Activated CD4-positive, alpha-beta T cell treated with anti-CD3 and anti-CD28 coated beads for 24 hours (primary cell): Measurements from ENCODE around the gene HOGA1.

ENCODE experiments used
- DNase-seq, 2 donors: peaks; one replicate each; pipeline ENCODE4 v3.0.0-alpha.2; 2020; ENCODE audit warnings: low read depth in 2 of 2

The HOGA1 gene

GRCh38 chr10:97584060-97584797, at the start of gene HOGA1:
Gene HOGA1, plus strand, starts transcription at chr10:97584389. Its CDS starts 315 bp downstream, at chr10:97584704.
- no peak for DNase-seq

DNA sequence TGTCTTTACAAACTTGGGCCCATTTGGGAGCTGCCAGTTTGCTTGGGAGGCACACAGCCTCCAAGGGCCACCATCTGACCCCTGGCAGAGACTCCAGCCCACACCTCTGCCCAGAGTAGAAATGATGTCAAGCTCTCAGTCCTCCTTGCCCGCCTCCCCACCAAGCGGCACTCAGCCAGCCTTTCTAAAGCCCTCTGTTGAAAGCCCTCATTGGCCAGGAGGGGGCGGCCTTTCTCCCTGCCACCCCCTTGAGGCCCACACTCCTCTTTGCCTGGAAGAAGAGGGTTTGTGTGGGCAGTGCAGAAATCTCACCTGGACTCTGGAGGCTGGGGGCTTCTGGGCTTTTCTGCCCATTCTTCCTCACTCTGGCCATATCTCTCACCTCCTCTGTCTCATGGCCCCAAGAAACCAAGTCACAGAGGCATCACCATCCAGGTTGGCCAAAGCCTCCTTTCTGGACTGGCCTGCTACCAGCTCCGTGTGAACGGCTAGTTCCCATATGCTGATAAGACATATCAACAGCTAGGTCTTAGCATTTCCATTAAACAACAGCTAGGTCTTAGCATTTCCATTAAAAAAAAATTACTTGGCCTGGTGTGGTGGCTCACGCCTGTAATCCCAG, 49.3 kb upstream of the HOGA1 start:
- peak in 1 of 2 donors; percentile 37 for DNase-seq

DNA sequence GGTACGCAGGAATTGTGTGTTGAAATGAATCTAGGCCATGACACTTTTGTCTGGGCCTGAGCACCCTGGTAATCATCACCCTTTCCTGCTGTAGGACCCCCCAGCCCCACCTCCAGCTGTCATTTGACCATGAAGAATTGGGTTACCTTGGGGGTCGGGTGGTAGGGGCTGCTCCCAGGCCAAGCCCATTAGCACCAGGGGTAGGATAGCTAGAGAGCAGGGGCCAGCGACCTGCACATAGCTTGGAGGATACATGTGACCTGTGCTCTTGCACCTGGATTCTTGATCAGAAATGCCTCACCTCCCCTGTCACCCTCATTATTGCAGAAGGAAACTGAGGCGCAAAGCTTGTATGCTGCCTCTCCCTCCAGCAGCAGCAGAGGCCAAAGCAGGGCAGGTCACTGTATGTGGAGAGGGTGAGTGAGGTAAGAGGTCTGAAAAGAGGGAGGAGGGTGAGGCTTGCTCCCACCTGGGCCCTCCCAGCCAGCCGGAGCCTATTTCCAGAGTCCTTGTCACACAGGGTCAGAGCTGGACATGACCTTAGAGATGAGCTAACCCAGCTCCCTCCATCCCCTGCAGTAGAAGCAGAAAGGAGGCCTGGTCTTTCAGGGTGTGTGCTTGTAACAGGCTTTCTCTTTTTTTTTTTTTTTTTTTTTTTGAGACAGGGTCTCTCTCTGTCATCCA, 46.9 kb upstream of the HOGA1 start:
- DNase-seq: no peak

- DNase-seq: no peak
Observed at GRCh38 chr10:97538411-97538810, 45.8 kb upstream of the HOGA1 start.

GRCh38 chr10:97538839-97539238, 45.4 kb upstream of the HOGA1 start:
- no peak for DNase-seq

GRCh38 chr10:97539523-97540200, 44.5 kb upstream of the HOGA1 start:
- no peak for DNase-seq

DNA sequence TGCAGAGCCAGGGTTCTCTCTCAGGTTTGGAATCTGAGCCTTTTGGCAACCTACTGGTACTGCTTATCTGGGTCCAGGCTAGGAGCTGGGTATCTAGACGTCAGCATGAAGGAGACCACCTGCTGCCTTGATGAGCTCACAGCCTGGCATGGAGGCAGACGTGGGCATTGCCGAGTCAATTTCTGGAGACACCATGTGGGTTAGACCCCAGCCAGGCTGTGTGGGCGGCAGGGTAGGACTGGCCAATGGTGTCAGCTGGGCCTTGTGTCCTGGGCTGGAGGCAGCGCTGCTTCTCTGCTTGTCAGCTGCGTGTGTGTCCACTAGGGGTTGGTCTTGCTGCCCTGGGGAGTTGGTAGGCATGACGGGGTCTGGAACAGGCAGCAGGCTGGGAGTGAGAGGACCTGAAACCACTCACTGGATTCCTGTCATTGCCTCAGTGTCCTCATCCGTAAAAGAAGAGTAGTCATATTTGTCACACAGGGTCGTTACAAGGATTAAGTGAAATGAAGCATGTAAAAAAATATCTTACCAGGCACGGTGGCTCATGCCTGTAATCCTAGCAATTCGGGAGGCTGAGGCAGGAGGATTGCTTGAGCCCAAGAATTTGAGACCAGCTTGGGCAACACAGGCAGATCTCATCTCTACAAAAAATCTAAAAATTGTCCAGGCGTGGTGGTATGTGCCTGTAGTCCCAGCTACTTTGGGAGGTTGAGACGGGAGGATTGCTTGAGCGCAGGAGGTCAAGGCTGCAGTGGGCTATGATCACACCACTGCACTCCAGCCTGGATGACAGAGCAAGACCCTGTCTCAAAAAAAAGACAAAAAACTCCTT, 43.3 kb upstream of the HOGA1 start:
- no peak for DNase-seq

- DNase-seq: peak; percentile 26 to 27
Observed at GRCh38 chr10:97542169-97543024, 41.8 kb upstream of the HOGA1 start.

GRCh38 chr10:97543025-97543546, 41.1 kb upstream of the HOGA1 start:
- peak; percentile 28 to 46 for DNase-seq

- DNase-seq: no peak
Observed at GRCh38 chr10:97546456-97547270, 37.5 kb upstream of the HOGA1 start.

DNA sequence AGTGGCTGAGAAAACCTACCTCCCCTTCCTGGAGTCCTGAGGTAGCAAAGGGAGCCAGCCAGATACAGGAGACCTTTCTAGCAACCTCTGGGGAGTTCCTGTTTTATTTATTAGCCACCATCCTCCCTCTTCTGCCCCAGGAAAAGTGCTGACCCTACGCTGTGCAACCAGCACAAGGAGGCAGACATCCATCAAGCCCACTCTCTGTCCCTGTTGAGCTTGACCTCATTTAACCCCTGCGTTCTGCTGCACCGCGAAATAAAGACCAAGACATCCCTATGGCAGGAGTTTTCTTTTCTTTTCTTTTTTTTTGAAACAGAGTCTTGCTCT, 37.0 kb upstream of the HOGA1 start:
- no peak for DNase-seq

GRCh38 chr10:97547962-97548361, 36.2 kb upstream of the HOGA1 start:
- DNase-seq: no peak

DNA sequence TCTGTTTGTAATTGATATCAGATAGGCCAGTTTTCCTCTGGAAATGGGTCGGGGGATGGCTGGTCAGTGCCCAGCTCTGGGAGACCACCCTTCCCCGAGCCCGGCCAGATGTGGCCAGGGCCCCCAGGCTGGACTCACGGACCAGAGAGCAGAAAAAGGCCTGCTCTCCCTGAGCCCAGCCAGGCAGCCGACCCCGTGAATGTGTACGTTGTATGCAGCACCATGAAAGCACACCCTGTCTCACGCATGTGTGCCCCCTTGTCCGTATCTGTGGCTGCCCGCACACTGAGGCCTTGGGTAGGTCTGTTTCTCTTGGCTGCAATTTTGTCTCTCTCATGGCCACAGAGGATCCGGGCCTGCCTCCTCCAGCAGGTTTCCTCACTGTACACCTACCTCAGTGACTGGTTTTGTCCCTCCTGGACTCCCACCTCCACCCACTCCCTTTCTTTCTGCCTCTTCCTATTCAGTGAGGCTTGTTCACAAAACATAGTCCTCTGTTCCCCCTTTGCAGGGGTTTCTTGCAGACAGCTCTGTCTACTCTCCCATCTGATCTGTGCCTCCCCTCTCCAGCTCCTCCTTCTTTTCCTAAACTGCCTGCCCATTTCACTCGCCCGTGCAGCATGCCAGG, 35.2 kb upstream of the HOGA1 start:
- no peak for DNase-seq

- DNase-seq: no peak
Observed at GRCh38 chr10:97549587-97550322, 34.4 kb upstream of the HOGA1 start.

GRCh38 chr10:97550336-97551149, 33.6 kb upstream of the HOGA1 start:
- no peak for DNase-seq

DNA sequence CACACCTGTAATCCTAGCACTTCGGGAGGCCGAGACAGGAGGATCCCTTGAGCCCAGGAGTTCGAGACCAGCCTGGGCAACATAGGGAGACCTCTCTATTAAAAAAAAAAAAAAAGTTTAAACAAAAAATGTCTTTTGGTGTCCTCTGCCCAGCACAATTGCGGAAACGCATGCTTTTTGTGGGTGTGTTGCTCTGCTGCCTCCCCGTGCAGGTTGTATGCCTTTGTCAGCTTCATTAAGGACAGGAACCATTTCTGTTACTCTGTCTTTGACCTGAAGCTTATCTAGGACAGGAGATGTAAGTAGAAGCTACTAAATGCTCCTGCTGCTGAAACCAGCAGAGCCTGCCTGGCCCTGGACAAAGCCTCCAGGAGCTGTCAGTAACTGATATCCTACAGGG, 32.9 kb upstream of the HOGA1 start:
- DNase-seq: no peak

DNA sequence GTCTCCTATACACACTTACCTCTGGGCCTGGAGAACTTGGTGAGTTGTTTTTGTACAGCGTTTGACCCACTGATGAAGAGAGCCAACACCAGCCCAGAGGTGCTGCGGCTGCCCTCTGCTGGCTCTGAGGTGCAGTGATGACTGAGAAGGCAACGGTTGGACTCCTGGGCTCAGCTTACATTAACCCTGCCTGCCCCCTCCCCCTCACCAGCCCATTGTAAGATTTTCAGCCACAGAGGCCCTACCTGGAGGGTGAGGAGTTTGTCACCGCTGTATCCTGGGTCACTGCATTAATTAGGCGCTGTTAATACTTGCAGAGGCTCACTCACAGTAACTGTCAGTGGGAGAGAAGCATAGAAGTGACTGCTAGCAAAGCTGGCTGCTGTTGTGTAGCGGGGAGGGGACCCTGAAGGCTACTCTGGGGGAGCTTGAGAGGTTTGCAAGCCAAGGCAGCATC, 30.6 kb upstream of the HOGA1 start:
- DNase-seq: peak; percentile 41 to 44
